Measurements from ENCODE around the gene DST.

Gene DST

GRCh38 chr6:56538851-56539250, 103.8 kb downstream of the DST start:
- DNase-seq (ENCODE audit: low read depth in 3 of 3): no peak

GRCh38 chr6:56537223-56537770, 105.4 kb downstream of the DST start:
- DNase-seq (ENCODE audit: low read depth in 3 of 3): no peak

- DNase-seq (ENCODE audit: low read depth in 3 of 3): no peak
These were observed 106.2 kb downstream of the DST start for GRCh38 chr6:56536536-56536935.

GRCh38 chr6:56535626-56536025, 107.1 kb downstream of the DST start:
- no peak for DNase-seq (ENCODE audit: low read depth in 3 of 3)

GRCh38 chr6:56534680-56535419, 107.8 kb downstream of the DST start:
- DNase-seq (ENCODE audit: low read depth in 3 of 3): no peak

- DNase-seq (ENCODE audit: low read depth in 3 of 3): no peak
These were observed 109.7 kb downstream of the DST start for GRCh38 chr6:56532766-56533551.

GRCh38 chr6:56531839-56532595, 110.7 kb downstream of the DST start:
- DNase-seq (ENCODE audit: low read depth in 3 of 3): no peak

GRCh38 chr6:56529594-56530191, 113.0 kb downstream of the DST start:
- DNase-seq (ENCODE audit: low read depth in 3 of 3): no peak

GRCh38 chr6:56528412-56528841, 114.3 kb downstream of the DST start:
- DNase-seq (ENCODE audit: low read depth in 3 of 3): no peak

GRCh38 chr6:56527934-56528333, 114.8 kb downstream of the DST start:
- DNase-seq (ENCODE audit: low read depth in 3 of 3): no peak

- DNase-seq (ENCODE audit: low read depth in 3 of 3): no peak
These were observed 115.7 kb downstream of the DST start for GRCh38 chr6:56526860-56527544.

- no peak for DNase-seq (ENCODE audit: low read depth in 3 of 3)
These were observed 116.5 kb downstream of the DST start for GRCh38 chr6:56525974-56526789.

GRCh38 chr6:56524891-56525703, 117.6 kb downstream of the DST start:
- no peak for DNase-seq (ENCODE audit: low read depth in 3 of 3)

- no peak for DNase-seq (ENCODE audit: low read depth in 3 of 3)
These were observed 120.0 kb downstream of the DST start for GRCh38 chr6:56522495-56523270.

GRCh38 chr6:56521976-56522375, 120.7 kb downstream of the DST start:
- no peak for DNase-seq (ENCODE audit: low read depth in 3 of 3)

- no peak for DNase-seq (ENCODE audit: low read depth in 3 of 3)
These were observed 121.2 kb downstream of the DST start for GRCh38 chr6:56521454-56521853.

- no peak for DNase-seq (ENCODE audit: low read depth in 3 of 3)
These were observed 122.5 kb downstream of the DST start for GRCh38 chr6:56520218-56520617.

GRCh38 chr6:56518995-56519767, 123.5 kb downstream of the DST start:
- no peak for DNase-seq (ENCODE audit: low read depth in 3 of 3)
